GM21528 (cell line): Measurements from ENCODE around the gene ANKRD16.
"Not testable (repeated sequence)": the region's sequence is repeated elsewhere in the genome, so short reads cannot be mapped to it uniquely, and the experiment has no call there.

Experiments used
- ATAC-seq: cut with Tn5 transposase; IDR thresholded peaks from one replicate; pipeline ENCODE4 v1.9.1; 2021; ENCODE audit warnings: mild to moderate bottlenecking, moderate library complexity; ENCODE audit not compliant: unreplicated experiment, low FRiP score

ANKRD16 gene

DNA sequence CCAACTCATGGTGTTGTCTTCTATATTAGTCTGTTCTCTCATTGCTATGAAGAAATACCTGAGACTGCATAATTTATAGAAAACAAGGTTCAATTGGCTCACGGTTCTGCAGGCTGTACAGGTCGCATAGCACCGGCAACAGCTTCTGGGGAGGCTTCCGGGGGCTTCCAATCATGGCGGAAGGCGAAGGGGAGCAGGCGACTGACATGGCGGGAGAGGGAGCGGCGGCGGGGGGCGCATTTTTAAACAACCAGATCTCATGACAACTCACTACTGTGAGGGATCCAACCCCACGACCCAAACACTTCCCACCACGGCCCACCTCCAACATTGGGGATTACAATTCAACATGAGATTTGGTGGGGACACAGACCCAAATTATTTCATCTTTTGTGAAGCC lies 47.7 kb downstream of the ANKRD16 start:
- no peak for ATAC-seq

DNA sequence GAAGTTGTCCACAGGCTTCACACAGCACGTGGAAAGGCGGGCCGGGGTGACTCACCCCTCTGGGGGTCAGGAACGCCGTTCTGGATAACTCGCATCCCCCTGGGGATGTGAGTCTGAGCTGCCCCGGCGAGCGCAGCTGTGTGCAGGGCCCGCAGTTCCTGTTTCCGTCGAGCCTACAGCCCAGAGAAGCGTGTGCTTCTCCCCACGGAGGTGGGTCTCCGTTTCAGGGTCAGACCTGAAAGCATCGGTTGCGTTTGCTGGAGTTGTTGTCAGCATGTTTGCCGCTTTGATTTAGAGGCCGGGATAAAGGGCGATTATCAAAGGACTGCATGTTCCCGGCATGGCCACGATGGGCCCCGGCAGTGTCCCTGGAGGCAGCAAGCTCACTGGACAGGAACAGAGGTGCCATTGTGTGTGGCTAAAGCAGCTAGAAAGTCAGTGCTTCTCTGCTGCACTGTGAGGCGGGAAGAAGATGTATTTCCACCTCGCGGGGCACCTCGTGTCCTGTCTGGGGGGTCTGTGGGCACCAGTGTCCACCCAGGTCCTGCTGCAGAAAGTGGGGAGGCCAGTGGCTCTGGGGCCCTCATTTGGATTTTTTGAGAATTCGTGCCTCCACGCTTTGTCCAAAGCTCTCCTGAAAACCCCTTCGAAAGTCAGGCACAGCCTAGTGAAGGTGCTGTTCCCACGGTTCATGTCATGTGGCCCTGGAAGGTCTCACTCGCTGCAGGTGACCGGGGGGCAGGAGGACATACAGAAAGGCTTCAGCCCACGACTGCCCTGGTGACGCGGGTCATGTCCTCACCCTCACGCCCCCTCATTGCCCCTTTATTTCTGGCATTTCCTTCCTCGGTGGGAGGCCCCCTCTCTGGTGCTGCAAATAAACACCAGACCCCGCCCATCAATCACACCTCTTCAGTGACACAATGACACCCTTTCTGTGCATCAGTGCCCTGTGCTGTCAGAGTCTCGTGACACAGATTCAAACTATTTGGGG lies 49.1 kb downstream of the ANKRD16 start:
- peak; percentile 72 for ATAC-seq

DNA sequence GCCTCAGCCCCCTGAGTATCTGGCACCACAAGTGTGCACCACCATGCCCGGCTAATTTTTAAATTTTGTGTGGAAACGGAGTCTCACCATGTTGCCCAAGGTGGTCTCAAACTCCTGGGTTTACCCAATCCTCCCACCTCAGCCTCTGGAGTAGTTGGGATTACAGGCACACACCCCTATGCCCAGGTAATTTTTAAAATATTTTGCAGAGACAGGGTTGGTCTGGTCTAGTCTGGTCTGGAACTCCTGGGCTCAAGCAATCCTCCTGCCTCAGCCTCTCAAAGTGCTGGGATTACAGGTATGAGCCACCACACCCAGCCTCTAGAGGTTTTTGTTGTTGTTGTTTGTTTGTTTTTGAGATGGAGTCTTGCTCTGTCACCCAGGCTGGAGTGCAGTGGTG lies 53.5 kb downstream of the ANKRD16 start:
- ATAC-seq: not testable (repeated sequence)

DNA sequence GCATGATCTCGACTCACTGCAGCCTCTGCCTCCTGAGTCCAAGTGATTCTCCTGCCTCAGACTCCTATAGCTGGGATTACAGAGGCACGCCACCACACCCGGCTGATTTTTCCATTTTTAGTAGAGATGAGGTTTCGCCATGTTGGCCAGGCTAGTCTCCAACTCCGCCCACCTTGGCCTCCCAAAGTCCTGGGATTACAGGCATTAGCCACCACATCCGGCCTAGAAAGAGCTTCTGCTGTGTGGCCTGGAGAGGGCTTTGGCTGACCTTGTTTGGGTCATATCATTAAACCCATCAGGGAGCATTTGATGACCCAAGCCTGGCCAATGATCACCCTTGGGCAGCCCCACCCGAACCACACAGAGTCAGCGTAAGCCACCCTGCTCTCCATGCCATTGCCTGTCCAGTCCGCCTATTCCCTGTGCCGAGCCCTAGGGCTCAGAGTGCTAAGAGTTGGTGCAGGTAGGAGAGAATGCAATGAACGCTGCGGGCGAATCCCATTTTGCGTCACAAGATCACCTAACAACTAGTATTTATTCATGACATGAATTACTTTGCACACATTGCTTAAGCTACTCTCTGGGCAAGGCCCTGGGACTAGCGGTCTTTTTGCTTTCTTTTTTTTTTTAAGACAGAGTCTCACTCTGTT lies 54.1 kb downstream of the ANKRD16 start:
- ATAC-seq: no peak

DNA sequence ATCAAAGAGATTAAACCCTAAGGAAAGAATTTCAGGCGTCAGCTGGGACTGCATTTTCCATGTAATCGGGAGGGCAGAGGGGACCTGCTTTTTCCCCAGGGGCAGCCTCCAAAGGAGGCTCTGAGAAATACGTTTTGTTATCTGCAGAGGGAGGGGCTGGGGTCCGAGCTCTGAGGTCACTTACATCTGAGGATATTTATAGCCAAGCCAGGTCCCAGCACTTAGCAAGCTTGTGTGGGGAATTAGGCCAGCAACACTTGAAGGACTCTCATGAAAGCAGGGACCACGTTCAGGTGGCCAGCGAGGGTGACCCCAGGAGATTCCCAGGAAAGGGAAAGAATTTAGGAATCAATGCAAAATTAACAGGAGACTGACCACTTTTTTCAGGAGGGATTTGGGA lies 55.9 kb downstream of the ANKRD16 start:
- ATAC-seq: no peak

DNA sequence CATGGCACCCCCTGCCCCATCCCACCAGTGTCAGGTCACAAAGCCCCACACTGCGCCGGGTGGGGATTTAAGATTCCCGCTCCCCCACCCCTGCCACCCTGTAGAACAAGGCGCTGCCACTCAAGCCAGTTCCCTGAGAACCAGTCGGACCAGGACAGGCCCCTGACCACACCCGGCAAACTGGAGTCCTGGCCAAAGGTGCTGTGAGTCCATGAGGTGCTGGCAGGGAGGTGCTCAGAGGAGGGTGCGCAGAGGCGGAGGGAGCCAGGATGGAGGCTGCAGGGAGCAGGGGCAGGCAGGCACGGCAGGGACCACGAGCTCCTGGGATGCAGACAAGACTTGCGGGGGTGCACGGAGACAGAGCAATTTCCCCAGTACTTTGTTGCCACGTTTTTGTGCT lies 56.7 kb downstream of the ANKRD16 start:
- no peak for ATAC-seq

DNA sequence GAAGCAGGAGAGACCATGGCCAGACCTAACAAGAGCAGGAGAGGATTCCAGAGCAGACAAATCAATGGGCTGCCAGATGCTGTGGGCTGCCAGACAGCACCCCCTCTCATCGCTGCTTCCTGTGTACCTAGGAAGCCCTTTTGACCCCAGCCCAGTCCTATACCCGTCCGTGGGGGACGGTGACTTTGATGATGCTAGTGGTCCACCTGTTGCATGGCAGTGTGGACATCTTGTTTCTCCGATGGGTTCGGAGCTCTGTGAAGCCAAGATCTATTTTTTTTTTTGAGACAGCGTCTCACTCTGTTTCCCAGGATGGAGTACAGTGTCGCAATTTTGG lies 58.3 kb downstream of the ANKRD16 start:
- no peak for ATAC-seq

DNA sequence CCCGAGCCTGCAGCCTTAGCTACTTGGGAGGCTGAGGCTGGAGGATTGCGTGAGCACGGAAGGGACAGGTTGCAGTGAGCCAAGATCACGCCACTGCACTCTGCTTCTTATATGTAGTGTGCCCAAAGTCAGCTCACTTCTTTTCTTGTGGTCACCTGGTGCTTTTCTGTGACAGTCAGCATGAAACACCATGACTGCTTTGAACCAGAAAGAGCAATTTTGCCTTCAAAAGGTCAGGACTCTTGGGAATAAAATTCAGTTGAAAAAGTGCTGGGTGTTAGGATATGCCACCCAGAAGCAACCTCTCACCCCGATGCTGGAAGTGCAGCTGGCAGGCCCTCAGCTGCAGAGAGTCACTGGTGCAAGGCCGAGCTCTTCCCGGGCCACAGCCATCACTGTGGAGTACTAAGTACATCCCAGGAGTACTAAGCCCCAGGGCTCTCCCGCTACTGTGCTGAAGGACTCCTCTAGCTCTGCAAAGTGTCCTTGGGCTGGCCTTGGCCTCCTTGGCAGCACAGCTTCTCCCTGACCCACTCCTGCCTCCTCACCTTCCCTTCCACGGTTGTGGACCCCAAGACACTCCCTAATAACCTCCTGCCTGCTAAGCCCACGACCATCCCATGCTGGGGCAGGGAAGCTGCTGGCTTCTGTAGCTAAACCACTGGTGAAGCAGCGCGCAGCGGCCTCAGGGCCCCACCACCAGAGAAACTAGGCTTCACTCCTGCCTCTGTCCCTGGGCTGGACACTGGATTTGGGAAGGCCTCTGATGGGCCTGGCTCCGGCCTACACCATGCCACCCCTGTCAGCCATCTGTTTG lies 58.9 kb downstream of the ANKRD16 start:
- no peak for ATAC-seq

DNA sequence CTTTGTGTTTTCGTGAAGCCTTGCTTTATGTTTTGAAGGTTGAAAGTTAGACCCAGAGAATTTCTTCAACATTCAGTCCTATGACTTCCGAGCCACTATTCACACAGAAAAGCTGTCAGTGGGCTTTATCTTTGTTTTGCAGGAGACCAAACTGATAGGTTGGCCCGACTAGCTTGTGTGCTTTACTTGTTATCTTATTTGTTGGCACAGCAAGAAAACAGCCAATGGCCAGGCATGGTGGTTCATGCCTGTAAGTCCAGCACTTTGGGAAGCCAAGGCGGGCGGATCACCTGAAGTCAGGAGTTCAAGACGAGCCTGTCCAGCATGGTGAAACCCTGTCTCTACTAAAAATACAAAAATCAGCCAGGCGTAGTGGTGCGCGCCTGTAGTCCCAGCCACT lies 60.4 kb downstream of the ANKRD16 start:
- no peak for ATAC-seq

DNA sequence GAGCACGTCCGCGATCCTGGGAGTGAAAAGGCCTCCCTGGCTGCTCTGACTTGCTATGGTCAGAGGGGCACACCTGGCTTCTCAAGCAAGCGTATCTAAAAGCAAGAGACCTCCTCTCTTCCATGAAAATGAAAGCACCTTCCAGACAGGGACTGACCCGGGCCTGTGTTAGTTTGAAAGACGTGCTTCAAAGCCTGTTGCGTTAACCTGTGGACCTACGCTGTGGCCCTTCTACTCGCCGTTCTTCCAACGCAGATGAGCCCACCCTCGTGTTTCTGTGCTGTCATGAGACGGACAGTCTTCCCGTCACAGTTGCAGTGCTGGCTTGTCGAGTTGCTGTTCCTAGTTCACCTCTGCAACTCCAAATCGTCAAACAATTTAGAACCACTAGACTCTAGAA lies 61.0 kb downstream of the ANKRD16 start:
- no peak for ATAC-seq

DNA sequence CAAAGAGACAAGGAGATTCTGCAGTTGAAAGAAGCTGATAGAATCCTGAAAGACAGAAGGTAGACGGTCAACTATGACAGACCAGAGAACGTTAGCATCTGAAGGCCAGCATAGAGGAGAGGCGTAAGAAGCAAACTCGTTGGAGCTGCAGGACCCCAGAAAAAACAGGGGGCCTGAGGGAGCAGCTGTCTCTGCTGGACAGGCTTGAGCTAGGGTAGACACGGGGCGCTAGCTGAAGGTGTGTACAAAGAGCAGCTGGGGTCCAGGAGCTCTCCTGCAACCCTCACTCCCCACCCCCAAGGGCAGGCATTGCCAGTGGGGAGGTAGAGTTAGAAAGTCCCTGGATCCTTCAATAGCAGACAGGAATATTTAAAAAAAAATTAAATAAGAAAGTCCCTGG lies 61.9 kb downstream of the ANKRD16 start:
- ATAC-seq: no peak

DNA sequence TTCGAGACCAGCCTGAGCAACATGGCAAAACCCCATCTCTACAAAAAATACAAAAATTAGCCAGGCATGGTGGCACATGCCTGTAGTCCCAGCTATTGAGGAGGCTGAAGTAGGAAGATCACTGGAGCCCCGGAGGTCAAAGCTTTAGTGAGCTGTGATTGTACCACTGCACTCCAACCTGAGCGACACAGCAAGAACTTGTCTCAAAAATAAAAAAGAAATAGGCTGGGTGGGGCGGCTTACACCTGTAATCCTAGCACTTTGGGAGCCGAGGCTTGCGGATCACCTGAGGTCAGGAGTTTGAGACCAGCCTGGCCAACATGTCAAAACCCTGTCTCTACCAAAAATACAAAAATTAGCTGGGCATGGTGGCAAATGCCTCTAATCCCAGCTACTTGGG lies 63.2 kb downstream of the ANKRD16 start:
- ATAC-seq: not testable (repeated sequence)

DNA sequence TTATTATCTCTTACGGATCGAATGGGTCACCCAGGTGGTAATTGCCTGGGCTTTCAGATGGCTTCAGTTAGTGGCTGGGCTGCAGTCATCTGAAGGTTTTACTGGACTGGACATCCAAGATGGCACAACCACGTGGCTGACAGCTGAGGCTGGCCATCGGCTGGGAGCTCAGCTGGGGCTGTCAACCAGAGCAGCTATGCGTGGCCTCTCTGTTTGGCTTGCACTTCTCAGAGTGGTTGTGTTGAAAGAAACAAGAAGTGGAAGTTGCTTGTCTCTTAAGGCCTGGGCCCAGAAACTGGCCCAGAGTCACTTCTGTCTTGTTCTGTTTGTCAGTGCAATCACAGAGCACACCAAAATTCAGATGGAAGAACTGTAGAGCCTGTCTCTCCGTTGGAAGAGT lies 70.8 kb downstream of the ANKRD16 start:
- ATAC-seq: no peak

DNA sequence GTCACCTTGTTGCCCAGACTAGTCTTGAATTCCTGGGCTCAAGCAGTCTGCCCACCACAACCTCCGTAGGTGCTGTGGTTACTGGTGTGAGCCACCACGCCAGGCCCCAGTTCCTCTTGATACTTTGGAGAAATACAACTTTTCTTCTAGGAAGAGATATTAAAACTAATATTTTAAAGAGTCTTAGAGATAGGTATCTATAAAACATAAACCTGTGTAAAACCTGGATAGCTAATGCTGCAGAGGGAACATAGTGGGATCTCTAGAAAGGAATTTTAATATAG lies 71.7 kb downstream of the ANKRD16 start:
- no peak for ATAC-seq

DNA sequence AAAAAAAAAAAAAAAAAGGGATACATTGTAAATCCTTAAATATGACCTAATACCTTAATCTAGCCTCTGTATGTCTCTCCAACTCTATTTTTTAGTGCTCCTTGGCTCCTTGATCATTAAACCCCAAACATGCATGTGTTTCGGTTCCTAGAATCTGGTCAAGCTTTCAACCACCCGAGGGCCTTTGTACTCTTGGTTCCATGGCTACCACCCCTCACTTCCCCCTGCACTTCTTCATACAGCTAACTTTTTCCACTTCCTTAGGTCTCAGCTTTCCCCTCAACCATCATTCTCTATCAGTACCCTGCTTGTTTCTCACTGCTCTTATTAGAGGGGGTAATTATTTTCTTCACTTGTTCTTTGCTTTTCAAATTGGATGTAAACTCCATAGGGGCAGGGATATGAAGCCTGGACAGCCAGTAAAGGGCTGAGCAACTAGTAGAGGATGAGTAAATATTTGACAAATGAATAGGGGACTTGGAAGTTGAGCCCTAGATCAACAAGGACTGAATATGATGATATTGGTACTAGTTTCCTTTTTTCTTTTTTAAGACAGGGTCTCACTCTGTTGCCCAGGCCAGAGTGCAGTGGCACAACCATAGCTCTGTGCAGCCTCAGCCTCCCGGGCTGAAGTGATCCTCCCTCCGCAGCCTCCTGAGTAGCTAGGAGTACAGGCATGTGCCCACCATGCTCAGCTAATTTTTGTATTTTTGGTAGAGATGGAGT lies 72.2 kb downstream of the ANKRD16 start:
- ATAC-seq: no peak

DNA sequence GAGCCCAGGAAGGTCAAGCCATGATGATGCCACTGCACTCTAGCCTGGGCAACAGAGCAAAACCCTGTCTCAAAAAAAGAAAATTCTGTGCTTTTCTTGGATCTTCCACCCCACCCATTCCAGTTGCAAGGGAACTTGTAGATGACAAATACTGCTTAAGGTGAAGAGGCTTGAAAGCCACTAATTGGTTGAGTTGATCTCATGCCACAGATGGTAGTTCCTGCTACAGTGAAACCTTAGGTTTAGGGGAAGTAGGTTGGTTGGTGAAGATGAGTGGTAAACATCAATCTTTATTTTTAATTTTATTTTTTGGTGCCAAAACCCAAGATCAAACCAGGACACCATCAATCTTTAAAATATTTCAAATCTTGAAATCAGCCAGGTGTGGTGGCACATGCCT lies 73.5 kb downstream of the ANKRD16 start:
- ATAC-seq: no peak

DNA sequence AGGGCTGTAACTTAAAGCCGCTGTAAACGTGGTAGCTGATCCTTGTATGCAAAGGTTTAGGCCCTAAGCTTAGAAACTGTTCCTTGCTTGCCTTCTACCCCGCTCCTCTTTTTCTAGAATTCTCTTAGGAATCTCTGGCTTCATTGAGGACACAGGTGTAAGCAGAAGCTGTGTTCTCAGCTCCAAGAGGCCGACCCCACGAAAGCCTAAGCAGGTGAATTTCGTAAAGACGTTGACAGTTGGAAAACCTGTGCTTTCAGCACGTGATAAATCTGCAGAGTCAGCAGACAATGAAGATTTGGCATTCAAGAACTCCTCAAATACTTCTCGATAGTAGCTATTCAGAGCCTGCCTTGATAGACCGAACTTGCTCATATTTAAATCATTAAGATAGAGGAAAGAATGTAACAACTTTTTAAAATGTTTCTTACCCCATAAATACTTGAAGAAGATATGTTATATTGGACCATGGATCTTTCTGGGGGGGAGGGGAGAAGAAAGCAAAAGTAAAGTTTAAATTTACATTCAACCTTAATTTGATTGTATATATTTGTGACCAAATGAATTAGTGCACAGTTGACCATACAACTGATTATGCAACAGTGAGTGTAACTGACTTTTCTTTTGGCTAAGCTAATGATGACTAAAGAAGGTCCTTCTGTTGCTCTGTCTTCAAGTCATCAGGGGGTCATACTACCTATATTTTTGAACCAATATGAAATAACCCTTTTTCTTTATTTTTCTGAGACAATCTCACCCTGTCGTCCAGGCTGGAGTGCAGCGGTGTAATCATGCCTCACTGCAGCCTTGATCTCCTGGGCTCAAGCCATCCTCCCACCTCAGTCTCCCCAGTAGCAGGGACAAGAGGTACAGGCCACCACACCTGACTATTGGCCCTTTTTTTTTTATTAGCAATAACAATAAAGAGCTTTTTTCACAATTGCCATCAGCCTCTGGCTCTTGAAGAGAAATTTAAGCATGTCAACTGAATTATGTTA lies 75.3 kb downstream of the ANKRD16 start:
- no peak for ATAC-seq

DNA sequence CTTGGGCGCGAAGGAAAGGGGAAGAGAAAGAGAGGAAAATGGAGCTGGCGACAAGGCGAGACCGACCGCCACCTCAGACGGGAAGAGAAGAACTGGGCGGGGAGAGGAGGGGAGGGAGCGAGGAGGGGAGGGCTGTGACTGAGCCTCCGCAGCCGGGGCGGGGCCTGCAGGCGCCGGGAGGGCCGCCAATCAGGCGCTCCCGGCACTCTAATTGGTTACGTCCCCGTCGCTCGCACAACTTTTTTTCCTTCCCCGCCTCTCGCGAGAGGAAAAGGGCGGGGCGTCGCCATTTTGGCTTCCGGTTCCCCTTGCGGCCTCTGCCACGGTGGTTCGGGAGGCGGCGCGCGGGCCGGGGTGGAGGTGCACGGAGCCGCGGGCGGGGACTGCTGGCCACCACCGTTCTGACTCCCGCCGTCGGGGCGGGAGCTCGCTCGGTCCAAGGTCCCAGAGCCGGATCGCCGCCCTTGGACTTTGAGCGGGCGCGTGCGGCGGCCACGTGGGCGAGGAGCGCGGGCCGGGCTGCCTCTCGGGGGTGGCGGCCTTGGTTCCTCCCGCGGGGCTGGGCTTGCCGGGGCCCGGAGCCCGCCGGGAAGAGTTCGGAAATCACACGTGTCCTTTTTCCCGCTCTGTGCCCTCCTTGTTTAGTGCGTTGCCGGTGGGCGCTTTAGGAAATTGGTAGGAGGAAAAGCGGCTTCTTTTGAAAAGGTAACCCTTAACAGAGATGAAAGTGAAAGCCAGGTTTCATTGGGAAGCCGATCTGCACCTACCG lies 76.2 kb downstream of the ANKRD16 start, which contains the start of gene GDI2:
Gene GDI2 (minus strand): TSS at position 94 of the 769 bp plus-strand sequence. CDS start 176 bp downstream, outside the sequence.
- peak; percentile 69 for ATAC-seq

DNA sequence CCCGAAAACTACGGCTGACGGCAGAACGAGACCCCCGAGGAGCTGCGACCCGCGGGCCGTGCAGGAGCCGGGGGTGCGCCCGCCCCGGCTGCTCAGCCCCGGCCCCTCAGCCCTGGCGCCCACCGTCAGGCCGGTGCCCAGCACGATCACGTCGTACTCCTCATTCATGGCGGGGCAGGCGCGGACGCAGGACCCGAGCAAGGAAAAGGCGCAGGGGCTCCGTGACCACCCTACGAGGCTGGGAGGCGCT lies 76.7 kb downstream of the ANKRD16 start:
- ATAC-seq: peak; percentile 29
